ENCODE data around the gene TIAM2.

- no peak for TF ChIP-seq CTCF (IDR thresholded peaks at IDR 0.05; ENCODE audit: borderline replicate concordance, extremely low read depth, low read length, poor library complexity, severe bottlenecking)
- no peak for TF ChIP-seq EZH2 (IDR thresholded peaks at IDR 0.05; ENCODE audit: borderline replicate concordance, low read depth, low read length, severe bottlenecking)
Observed at GRCh38 chr6:155116571-155116910, 121.4 kb downstream of the TIAM2 start.

Measured in DND-41 (cell line).